AML-193 (cell line): ENCODE data around the gene RTKN2.
A peak's percentile ranks its signal among the peaks of the same experiment; 100 is the strongest.
"Not testable (repeated sequence)": the region's sequence is repeated elsewhere in the genome, so short reads cannot be mapped to it uniquely, and the experiment has no call there.

Experiments
- DNase-seq, 2 experiments: peaks; one replicate each; lab custom pipeline; 2025; lab: John Stamatoyannopoulos, UW

The RTKN2 gene

GRCh38 chr10:62268399-62269114, at the start of gene RTKN2:
TSS of gene RTKN2 (minus strand) at chr10:62268844. CDS start at chr10:62268610, 234 bp downstream.
- peak; percentile 65 to 68 for DNase-seq

- DNase-seq, result no peak
Observed at GRCh38 chr10:62317257-62317656, 48.6 kb upstream of the RTKN2 start.

GRCh38 chr10:62309254-62309653, 40.6 kb upstream of the RTKN2 start:
- DNase-seq, result no peak

- DNase-seq, result no peak
Observed at GRCh38 chr10:62308101-62308500, 39.5 kb upstream of the RTKN2 start.

GRCh38 chr10:62307635-62308034, 39.0 kb upstream of the RTKN2 start:
- no peak for DNase-seq

GRCh38 chr10:62306663-62307062, 38.0 kb upstream of the RTKN2 start:
- DNase-seq, result no peak

GRCh38 chr10:62305813-62306212, 37.2 kb upstream of the RTKN2 start:
- DNase-seq, result no peak

GRCh38 chr10:62303922-62304321, 35.3 kb upstream of the RTKN2 start:
- DNase-seq, result no peak

- no peak for DNase-seq
Observed at GRCh38 chr10:62302760-62303159, 34.1 kb upstream of the RTKN2 start.

GRCh38 chr10:62297857-62298256, 29.2 kb upstream of the RTKN2 start:
- DNase-seq, result no peak

GRCh38 chr10:62284221-62284620, 15.6 kb upstream of the RTKN2 start:
- no peak for DNase-seq

- DNase-seq, result not testable (repeated sequence)
Observed at GRCh38 chr10:62281348-62281747, 12.7 kb upstream of the RTKN2 start.

- DNase-seq, result not testable (repeated sequence)
Observed at GRCh38 chr10:62280392-62280791, 11.7 kb upstream of the RTKN2 start.

GRCh38 chr10:62278441-62278910, 9.8 kb upstream of the RTKN2 start:
- no peak for DNase-seq

- no peak for DNase-seq
Observed at GRCh38 chr10:62277971-62278370, 9.3 kb upstream of the RTKN2 start.

GRCh38 chr10:62270020-62270419, 1.4 kb upstream of the RTKN2 start:
- no peak for DNase-seq

- DNase-seq, result no peak
Observed at GRCh38 chr10:62268027-62268398, 631 bp downstream of the RTKN2 start.

GRCh38 chr10:62266611-62267010, 2.0 kb downstream of the RTKN2 start:
- peak in 1 of 2 experiments; percentile 6 for DNase-seq

- DNase-seq, result no peak
Observed at GRCh38 chr10:62266147-62266546, 2.5 kb downstream of the RTKN2 start.

GRCh38 chr10:62264702-62265436, 3.8 kb downstream of the RTKN2 start:
- peak; percentile 80 to 85 for DNase-seq

- DNase-seq, result no peak
Observed at GRCh38 chr10:62264126-62264525, 4.5 kb downstream of the RTKN2 start.

- no peak for DNase-seq
Observed at GRCh38 chr10:62261666-62262065, 7.0 kb downstream of the RTKN2 start.

- no peak for DNase-seq
Observed at GRCh38 chr10:62259998-62260397, 8.6 kb downstream of the RTKN2 start.
